ENCODE data around the gene NEK6. TPM values are rescaled to one million over a fixed set of nuclear protein-coding genes. Genes with fewer than 3 reads are reported as not detected.

Gene NEK6
- polyA plus RNA-seq, 1 experiment: 73.6 TPM

DNA sequence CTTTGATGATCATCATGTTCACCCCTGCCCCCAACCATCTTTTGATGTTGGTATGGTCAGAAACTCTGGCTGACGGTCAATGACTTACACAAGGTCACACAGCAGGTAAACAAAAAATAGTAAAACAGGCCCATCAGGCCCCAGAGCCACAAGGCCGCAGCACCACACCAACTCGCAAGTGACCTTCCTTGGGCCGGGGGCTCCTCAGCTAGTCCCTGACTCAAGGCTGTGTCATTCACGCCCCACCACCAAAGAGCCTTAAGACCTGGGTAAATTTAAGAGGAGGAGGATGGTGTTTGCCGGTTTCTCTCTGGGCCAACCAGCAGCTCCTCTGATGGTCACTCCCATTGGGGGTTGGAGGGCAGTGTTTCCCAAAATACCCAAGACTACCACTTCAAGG is 101.7 kb downstream of the NEK6 start:
- H3K4me3 ChIP-seq (ENCODE audit: low read depth, low read length): no peak overlapping the region
- CTCF ChIA-PET: no interaction called here
- DNase-seq (ENCODE audit: low read depth): no peak
- peaks cover 9% of the 10 kb centered on the region for H3K36me3 ChIP-seq (ENCODE audit: control insufficient read depth, insufficient read depth, low read length)
- POLR2A ChIA-PET: no interaction called here
- TF ChIP-seq, protein P1, sequence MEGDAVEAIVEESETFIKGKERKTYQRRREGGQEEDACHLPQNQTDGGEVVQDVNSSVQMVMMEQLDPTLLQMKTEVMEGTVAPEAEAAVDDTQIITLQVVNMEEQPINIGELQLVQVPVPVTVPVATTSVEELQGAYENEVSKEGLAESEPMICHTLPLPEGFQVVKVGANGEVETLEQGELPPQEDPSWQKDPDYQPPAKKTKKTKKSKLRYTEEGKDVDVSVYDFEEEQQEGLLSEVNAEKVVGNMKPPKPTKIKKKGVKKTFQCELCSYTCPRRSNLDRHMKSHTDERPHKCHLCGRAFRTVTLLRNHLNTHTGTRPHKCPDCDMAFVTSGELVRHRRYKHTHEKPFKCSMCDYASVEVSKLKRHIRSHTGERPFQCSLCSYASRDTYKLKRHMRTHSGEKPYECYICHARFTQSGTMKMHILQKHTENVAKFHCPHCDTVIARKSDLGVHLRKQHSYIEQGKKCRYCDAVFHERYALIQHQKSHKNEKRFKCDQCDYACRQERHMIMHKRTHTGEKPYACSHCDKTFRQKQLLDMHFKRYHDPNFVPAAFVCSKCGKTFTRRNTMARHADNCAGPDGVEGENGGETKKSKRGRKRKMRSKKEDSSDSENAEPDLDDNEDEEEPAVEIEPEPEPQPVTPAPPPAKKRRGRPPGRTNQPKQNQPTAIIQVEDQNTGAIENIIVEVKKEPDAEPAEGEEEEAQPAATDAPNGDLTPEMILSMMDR (IDR thresholded peaks at IDR 0.05; ENCODE audit: insufficient read depth, low read depth, low read length): no peak
- no peaks in the 10 kb centered on the region for H3K27me3 ChIP-seq (ENCODE audit: control insufficient read depth, insufficient read depth, low read length)

DNA sequence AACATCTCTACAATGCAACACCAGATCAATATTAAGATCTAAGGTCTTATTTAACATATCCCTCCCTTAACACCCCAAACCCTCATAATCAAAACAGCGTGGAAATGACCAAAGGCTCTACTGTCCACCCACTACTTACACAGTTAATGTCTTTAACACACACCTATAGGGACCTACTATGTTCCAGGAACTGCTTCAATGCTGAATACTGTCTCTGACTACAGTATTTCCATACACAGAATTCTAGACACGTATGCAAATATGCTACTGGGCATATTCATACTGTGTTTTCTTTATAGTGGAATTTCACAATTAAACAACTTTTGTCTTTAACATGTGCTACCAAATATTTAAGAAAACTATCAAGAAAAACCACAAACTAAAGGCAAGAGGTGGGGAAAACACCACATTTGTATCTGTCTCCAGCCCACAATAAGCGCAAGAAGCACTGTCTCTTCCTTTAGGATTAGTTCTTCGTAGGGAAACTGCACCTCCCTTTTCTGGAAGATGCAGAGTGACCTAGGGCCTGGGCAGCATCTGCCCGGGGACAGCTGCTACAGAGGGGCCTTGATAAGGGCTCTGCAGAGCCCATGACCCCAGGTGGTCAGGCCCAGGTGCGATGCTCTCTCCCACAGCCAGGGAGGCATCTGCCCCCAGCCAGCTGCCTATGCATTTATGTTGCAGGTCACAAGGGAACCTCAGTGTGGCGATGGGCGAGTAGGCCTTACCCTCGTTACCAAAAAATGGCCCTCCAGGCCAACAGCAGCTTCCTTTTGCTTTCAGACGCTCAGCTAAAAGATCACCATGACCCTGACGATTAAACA is 102.3 kb downstream of the NEK6 start:
- ChIA-PET CTCF (interaction anchor here (0.9 to 1.5 kb wide), 2 partner anchors 32 to 33 kb away, joined by 3 read pairs; no protein-coding TSS in a partner anchor), POLR2A (no interaction called here)
- no peak overlapping the region for H3K4me3 ChIP-seq (ENCODE audit: low read depth, low read length)
- DNase-seq (ENCODE audit: low read depth): no peak
- H3K27me3 ChIP-seq (ENCODE audit: control insufficient read depth, insufficient read depth, low read length): no peaks in the 10 kb centered on the region
- TF ChIP-seq, protein P1 (IDR thresholded peaks at IDR 0.05; ENCODE audit: insufficient read depth, low read depth, low read length): no peak
- peaks cover 6% of the 10 kb centered on the region for H3K36me3 ChIP-seq (ENCODE audit: control insufficient read depth, insufficient read depth, low read length)

DNA sequence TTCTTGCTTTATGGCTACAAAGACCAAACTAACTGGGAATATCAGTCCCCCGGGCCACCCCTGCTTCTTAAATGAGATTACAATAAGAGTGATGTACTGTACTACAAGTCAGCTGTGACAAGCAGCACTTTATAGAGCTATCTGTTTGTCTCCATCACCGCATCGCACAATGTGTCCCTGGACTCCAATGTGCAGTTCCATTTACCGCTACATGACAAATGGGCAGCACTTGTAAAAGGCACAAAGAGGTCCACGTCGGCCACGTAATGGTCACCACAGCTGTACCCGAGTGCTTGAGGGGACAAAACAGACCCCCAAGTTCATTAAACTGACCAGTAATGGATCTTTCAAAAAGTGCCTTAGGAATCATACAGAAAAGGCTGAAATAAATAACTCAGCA is 103.4 kb downstream of the NEK6 start:
- ChIA-PET POLR2A (no interaction called here), CTCF (interaction anchor here (0.9 to 1.5 kb wide), 5 partner anchors 11 to 238 kb away, joined by 3 to 4 read pairs (median 3); no protein-coding TSS in a partner anchor)
- DNase-seq (ENCODE audit: low read depth): no peak
- Histone ChIP-seq H3K4me3 (ENCODE audit: low read depth, low read length) (no peak overlapping the region), H3K27me3 (ENCODE audit: control insufficient read depth, insufficient read depth, low read length) (no peaks in the 10 kb centered on the region), H3K36me3 (ENCODE audit: control insufficient read depth, insufficient read depth, low read length) (peaks cover 2% of the 10 kb centered on the region)
- TF ChIP-seq, protein P1 (IDR thresholded peaks at IDR 0.05; ENCODE audit: insufficient read depth, low read depth, low read length): no peak

DNA sequence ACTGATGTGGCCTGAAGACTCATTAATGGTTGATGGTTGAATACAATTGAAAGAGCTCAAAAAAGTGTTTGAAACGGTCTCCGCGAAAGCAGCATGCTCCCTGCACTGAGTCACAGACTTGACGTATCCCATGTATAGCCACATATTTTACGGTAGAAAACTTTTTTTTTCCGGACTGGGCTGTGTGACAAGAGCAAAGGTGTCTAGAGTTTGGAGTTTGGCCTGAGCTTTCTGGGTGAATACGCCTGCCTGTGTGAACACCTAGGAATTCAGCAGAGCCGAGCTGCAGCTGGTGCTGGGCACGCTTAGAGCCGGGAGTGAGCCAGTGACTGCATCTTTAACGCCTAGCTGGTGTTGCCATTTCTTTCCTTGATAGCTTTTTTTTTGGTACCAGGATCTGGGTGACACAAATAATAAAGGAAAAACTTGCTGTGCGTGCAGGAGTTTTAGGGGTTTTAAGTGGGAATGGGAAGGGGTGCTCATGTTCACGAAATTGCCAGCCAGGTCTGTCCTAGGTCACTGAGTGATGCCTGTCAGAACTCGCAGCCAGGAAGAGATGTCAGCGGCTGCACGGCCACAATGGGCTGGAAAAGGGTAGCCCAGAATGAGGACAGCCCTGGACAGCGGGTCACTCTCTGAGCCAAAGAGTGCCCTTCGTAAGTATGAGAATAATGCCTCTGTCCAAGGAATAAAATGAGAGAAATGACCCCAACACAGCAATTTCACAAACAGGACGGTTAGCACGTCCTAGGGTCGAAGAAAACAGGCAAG is 105.8 kb downstream of the NEK6 start:
- ChIA-PET CTCF (no interaction called here), POLR2A (no interaction called here)
- TF ChIP-seq, protein P1 (IDR thresholded peaks at IDR 0.05; ENCODE audit: insufficient read depth, low read depth, low read length): no peak
- H3K27me3 ChIP-seq (ENCODE audit: control insufficient read depth, insufficient read depth, low read length): no peaks in the 10 kb centered on the region
- DNase-seq (ENCODE audit: low read depth): no peak
- no peaks in the 10 kb centered on the region; the same call in none of the 2 replicates for H3K36me3 ChIP-seq (ENCODE audit: control insufficient read depth, insufficient read depth, low read length)
- no peak overlapping the region for H3K4me3 ChIP-seq (ENCODE audit: low read depth, low read length)

DNA sequence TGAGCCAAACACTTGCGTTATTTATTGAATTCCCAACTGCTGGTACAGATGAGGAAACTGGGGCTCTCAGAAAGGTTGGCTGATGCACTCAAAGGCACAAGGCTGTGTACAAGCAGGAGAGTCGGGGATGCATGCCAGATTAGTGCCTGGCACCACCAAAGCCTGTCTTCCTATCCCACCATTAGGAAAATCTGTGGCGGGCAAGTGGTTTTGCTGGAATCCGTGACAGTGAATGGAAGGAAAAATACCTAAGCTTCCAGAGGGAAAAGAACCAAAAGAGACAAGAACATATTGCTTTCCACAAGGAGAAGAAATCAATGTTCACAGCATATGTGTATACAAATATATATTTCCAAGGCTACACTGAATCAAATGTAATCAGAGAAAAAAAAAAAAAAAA is 106.4 kb downstream of the NEK6 start:
- no peak overlapping the region for H3K4me3 ChIP-seq (ENCODE audit: low read depth, low read length)
- TF ChIP-seq, protein P1 (IDR thresholded peaks at IDR 0.05; ENCODE audit: insufficient read depth, low read depth, low read length): no peak
- DNase-seq (ENCODE audit: low read depth): no peak
- POLR2A ChIA-PET: no interaction called here
- CTCF ChIA-PET: no interaction called here
- H3K27me3 ChIP-seq (ENCODE audit: control insufficient read depth, insufficient read depth, low read length): no peaks in the 10 kb centered on the region
- H3K36me3 ChIP-seq (ENCODE audit: control insufficient read depth, insufficient read depth, low read length): no peaks in the 10 kb centered on the region; the same call in none of the 2 replicates
